Loucy (cell line): ENCODE results near the gene KDM4E.

Source experiments
- H2AFZ ChIP-seq: fragments of 200-600 bp; sonication (generic); 2 replicates; pipeline ENCODE4 v1.6.0; 2016; ENCODE audit warnings: antibody characterized with exemption, mild to moderate bottlenecking, low read length, moderate library complexity
- H3F3A ChIP-seq: fragments of 200-600 bp; 2 replicates; pipeline ENCODE4 v1.6.0; 2016; ENCODE audit warnings: antibody characterized with exemption, low read depth, mild to moderate bottlenecking
- H3K27me3 ChIP-seq: fragments of 200-600 bp; sonication (generic); 2 replicates; pipeline ENCODE4 v1.6.1; 2014; ENCODE audit warnings: low read length, mild to moderate bottlenecking; ENCODE audit not compliant: insufficient read depth, poor library complexity, severe bottlenecking
- H3K36me3 ChIP-seq: fragments of 200-600 bp; sonication (generic); 2 replicates; pipeline ENCODE4 v1.6.1; 2016; ENCODE audit warnings: low read length; ENCODE audit not compliant: insufficient read depth
- H3K4me1 ChIP-seq: fragments of 200-600 bp; sonication (generic); 2 replicates; pipeline ENCODE4 v1.5.1; 2014; ENCODE audit warnings: low read length, mild to moderate bottlenecking; ENCODE audit not compliant: insufficient read depth, poor library complexity, severe bottlenecking
- H3K4me2 ChIP-seq: fragments of 200-600 bp; sonication (generic); 2 replicates; pipeline ENCODE4 v1.6.0; 2014; ENCODE audit warnings: antibody characterized with exemption, low read length, low read depth, mild to moderate bottlenecking; ENCODE audit not compliant: poor library complexity, severe bottlenecking
- H3K4me3 ChIP-seq: fragments of 200-600 bp; sonication (generic); 2 replicates; pipeline ENCODE4 v1.5.1; 2014; ENCODE audit warnings: low read length, mild to moderate bottlenecking, mixed read lengths; ENCODE audit not compliant: poor library complexity, severe bottlenecking
- H3K79me2 ChIP-seq: fragments of 200-600 bp; sonication (generic); 2 replicates; pipeline ENCODE4 v1.6.1; 2014; ENCODE audit warnings: low read length; ENCODE audit not compliant: insufficient read depth
- H3K9ac ChIP-seq: fragments of 200-600 bp; sonication (generic); 2 replicates; pipeline ENCODE4 v1.6.0; 2014; ENCODE audit warnings: mild to moderate bottlenecking, low read depth, low read length, moderate library complexity; ENCODE audit not compliant: poor library complexity, severe bottlenecking
- H3K9me2 ChIP-seq: fragments of 200-600 bp; sonication (generic); replicated peaks from 2 replicates; pipeline ENCODE4 v1.6.1; 2016; ENCODE audit warnings: low read depth, low read length, mixed read lengths
- H3K9me3 ChIP-seq: fragments of 200-600 bp; sonication (generic); 2 replicates; pipeline ENCODE4 v1.6.1; 2014; ENCODE audit warnings: mild to moderate bottlenecking, antibody characterized with exemption, low read length, low read depth; ENCODE audit not compliant: insufficient read depth
- H4K20me1 ChIP-seq: fragments of 200-600 bp; sonication (generic); 2 replicates; pipeline ENCODE4 v1.6.0; 2014; ENCODE audit warnings: antibody characterized with exemption, low read length, mild to moderate bottlenecking; ENCODE audit not compliant: insufficient read depth, poor library complexity, severe bottlenecking
- EZH2phosphoT487 ChIP-seq: fragments of 200-600 bp; IDR thresholded peaks from 2 replicates; pipeline ENCODE4 v1.6.1; 2018; ENCODE audit warnings: antibody characterized with exemption, mild to moderate bottlenecking, moderate library complexity, borderline replicate concordance
- TF ChIP-seq, protein P1 (sequence below): fragments of 200-600 bp; sonication (generic); conservative IDR thresholded peaks from 2 replicates; pipeline ENCODE4 v1.5.1; 2014; ENCODE audit warnings: mild to moderate bottlenecking, antibody characterized with exemption, low read length

The KDM4E gene

DNA sequence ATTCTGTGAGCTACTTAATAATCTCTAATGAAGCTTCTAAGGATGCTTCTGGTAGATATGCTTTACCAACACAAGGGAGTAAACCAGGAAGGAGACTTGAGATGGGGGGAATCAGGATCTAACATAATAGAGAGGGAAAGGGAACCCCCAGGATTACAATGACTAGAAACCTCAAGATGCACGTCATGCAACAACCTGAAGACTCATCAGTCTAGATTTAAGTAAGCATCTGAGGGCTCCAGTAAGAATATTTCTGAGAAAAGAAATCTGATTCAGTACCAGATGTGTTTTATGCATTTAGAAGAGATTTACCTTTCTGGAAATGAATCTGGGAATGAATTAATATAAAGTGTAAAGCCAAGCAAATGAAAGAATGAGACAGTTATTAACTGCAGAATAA, 36.3 kb upstream of the KDM4E start:
- no peaks in the 10 kb centered on the region for H3K36me3 ChIP-seq
- H3F3A ChIP-seq, result no peaks in the 10 kb centered on the region
- H3K4me1 ChIP-seq, result no peaks in the 10 kb centered on the region
- no peak overlapping the region for H3K9ac ChIP-seq
- H3K4me3 ChIP-seq, result no peak overlapping the region
- H3K79me2 ChIP-seq, result no peaks in the 10 kb centered on the region
- H3K9me2 ChIP-seq, result no peaks in the 10 kb centered on the region
- H3K9me3 ChIP-seq, result no peaks in the 10 kb centered on the region
- TF ChIP-seq, protein P1, sequence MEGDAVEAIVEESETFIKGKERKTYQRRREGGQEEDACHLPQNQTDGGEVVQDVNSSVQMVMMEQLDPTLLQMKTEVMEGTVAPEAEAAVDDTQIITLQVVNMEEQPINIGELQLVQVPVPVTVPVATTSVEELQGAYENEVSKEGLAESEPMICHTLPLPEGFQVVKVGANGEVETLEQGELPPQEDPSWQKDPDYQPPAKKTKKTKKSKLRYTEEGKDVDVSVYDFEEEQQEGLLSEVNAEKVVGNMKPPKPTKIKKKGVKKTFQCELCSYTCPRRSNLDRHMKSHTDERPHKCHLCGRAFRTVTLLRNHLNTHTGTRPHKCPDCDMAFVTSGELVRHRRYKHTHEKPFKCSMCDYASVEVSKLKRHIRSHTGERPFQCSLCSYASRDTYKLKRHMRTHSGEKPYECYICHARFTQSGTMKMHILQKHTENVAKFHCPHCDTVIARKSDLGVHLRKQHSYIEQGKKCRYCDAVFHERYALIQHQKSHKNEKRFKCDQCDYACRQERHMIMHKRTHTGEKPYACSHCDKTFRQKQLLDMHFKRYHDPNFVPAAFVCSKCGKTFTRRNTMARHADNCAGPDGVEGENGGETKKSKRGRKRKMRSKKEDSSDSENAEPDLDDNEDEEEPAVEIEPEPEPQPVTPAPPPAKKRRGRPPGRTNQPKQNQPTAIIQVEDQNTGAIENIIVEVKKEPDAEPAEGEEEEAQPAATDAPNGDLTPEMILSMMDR, result no peak
- H3K4me2 ChIP-seq, result no peak overlapping the region
- no peak overlapping the region for H2AFZ ChIP-seq
- H4K20me1 ChIP-seq, result no peaks in the 10 kb centered on the region
- H3K27me3 ChIP-seq, result peaks cover 52% of the 10 kb centered on the region

DNA sequence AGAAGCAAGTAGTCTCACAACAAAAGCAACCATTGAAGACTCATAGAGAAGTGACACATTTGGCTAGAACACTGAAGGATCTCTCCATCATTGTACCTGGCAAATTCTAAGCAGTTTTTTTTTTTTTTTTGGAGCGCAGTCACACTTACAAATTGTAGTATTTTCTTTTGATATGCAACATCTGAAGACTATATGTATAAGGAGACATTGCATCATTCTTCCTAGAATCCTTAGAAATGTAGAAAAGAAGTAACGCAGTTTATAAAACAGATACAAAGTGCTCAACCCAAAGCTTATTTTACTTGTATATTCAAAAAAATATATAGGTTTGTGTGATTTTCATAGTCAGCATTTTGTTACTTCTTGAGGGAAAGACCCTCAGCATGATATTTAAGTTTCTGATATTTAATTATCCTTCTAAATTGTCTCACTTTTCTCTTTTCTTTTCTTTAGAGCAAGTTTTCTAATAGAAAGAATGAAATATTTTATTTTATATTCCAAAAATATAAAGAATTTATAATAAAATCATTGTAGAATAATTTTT, 31.6 kb upstream of the KDM4E start:
- Histone ChIP-seq H3K4me2 (no peak overlapping the region), H3K4me3 (no peak overlapping the region), H3K9ac (no peak overlapping the region), H3K27me3 (peaks cover 53% of the 10 kb centered on the region), H3K9me3 (no peaks in the 10 kb centered on the region), H3F3A (no peaks in the 10 kb centered on the region), H2AFZ (no peak overlapping the region), H3K79me2 (no peaks in the 10 kb centered on the region), H4K20me1 (no peaks in the 10 kb centered on the region), H3K36me3 (no peaks in the 10 kb centered on the region), H3K9me2 (no peaks in the 10 kb centered on the region), H3K4me1 (no peaks in the 10 kb centered on the region)
- no peak for TF ChIP-seq EZH2phosphoT487
- TF ChIP-seq, protein P1, result no peak

DNA sequence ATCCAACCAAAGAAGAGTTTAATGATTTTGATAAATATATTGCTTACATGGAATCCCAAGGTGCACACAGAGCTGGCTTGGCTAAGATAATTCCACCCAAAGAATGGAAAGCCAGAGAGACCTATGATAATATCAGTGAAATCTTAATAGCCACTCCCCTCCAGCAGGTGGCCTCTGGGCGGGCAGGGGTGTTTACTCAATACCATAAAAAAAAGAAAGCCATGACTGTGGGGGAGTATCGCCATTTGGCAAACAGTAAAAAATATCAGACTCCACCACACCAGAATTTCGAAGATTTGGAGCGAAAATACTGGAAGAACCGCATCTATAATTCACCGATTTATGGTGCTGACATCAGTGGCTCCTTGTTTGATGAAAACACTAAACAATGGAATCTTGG, 27.6 kb upstream of the KDM4E start:
- H3K4me2 ChIP-seq, result no peak overlapping the region
- peaks cover 26% of the 10 kb centered on the region for H3K27me3 ChIP-seq
- H4K20me1 ChIP-seq, result no peaks in the 10 kb centered on the region
- H3K36me3 ChIP-seq, result no peaks in the 10 kb centered on the region
- H3K9me2 ChIP-seq, result no peaks in the 10 kb centered on the region
- no peak overlapping the region for H3K9ac ChIP-seq
- no peak overlapping the region for H2AFZ ChIP-seq
- no peaks in the 10 kb centered on the region for H3K4me1 ChIP-seq
- H3K79me2 ChIP-seq, result no peaks in the 10 kb centered on the region
- no peak overlapping the region for H3K4me3 ChIP-seq
- no peaks in the 10 kb centered on the region for H3K9me3 ChIP-seq
- no peaks in the 10 kb centered on the region for H3F3A ChIP-seq
- TF ChIP-seq, protein P1, result peak; percentile 40; the same call in 1 of the 2 replicates
- no peak for TF ChIP-seq EZH2phosphoT487
